OCI-LY3 (cell line): ENCODE measurements around the gene SPPL3.

Experiments used
- H2AFZ ChIP-seq: fragments of 200-600, 300-600 bp; shearing (Covaris generic); 2 replicates; pipeline ENCODE4 v1.6.0; 2014; ENCODE audit warnings: antibody characterized with exemption, low read depth, low read length
- H3K27ac ChIP-seq: fragments of 200-600, 300-600 bp; sonication (generic); 2 replicates; pipeline ENCODE4 v1.5.1; 2014; ENCODE audit warnings: mild to moderate bottlenecking, low read length, moderate library complexity, mixed read lengths
- H3K27me3 ChIP-seq: fragments of 200-600, 300-600 bp; sonication (generic); 2 replicates; pipeline ENCODE4 v1.6.1; 2014; ENCODE audit warnings: low read depth, low read length, mixed read lengths
- H3K36me3 ChIP-seq: fragments of 200-600, 300-600 bp; sonication (generic); replicated peaks from 2 replicates; pipeline ENCODE3; 2014; ENCODE audit warnings: low read depth, low read length, mixed read lengths
- H3K4me1 ChIP-seq: fragments of 300-600, 200-600 bp; sonication (generic); 2 replicates; pipeline ENCODE4 v1.6.1; 2014; ENCODE audit warnings: low read length, mixed read lengths
- H3K4me2 ChIP-seq: fragments of 200-600, 300-600 bp; sonication (generic); 2 replicates; pipeline ENCODE4 v1.6.1; 2014; ENCODE audit warnings: low read length, mixed read lengths
- H3K4me3 ChIP-seq: fragments of 300-600, 200-600 bp; sonication (generic); 2 replicates; pipeline ENCODE4 v1.5.1; 2014; ENCODE audit warnings: antibody characterized with exemption, mild to moderate bottlenecking, low read length, moderate library complexity
- H3K79me2 ChIP-seq: fragments of 300-600, 200-600 bp; shearing (Covaris generic); 2 replicates; pipeline ENCODE4 v1.6.1; 2014; ENCODE audit warnings: mild to moderate bottlenecking, low read length, mixed read lengths
- H3K9ac ChIP-seq: fragments of 300-600, 200-600 bp; shearing (Covaris generic); 2 replicates; pipeline ENCODE4 v1.6.0; 2014; ENCODE audit warnings: mild to moderate bottlenecking, low read length, moderate library complexity
- H3K9me3 ChIP-seq: fragments of 200-600, 300-600 bp; shearing (Covaris generic); 2 replicates; pipeline ENCODE4 v1.6.1; 2014; ENCODE audit warnings: low read length, mixed read lengths; ENCODE audit not compliant: insufficient read depth
- H4K20me1 ChIP-seq: fragments of 200-600, 300-600 bp; sonication (generic); 2 replicates; pipeline ENCODE4 v1.6.1; 2016; ENCODE audit warnings: low read length, mixed read lengths; ENCODE audit not compliant: insufficient read depth
- EZH2phosphoT487 ChIP-seq: fragments of 200-600 bp; shearing (Covaris generic); IDR thresholded peaks from 2 replicates; pipeline ENCODE4 v1.6.1; 2018; ENCODE audit warnings: antibody characterized with exemption, mixed run types, low read depth
- TF ChIP-seq, protein P1 (sequence below): fragments of 200-600, 300-600 bp; sonication (generic); IDR thresholded peaks from 2 replicates; pipeline ENCODE4 v1.5.1; 2014; ENCODE audit warnings: antibody characterized with exemption, low read length, low read depth

Gene SPPL3

GRCh38 chr12:120928864-120929652 is 24.9 kb upstream of the SPPL3 start:
- Histone ChIP-seq H3K27me3 (no peaks in the 10 kb centered on the region), H3K79me2 (no peaks in the 10 kb centered on the region), H3K9ac (no peak overlapping the region), H3K4me3 (no peak overlapping the region), H3K9me3 (no peaks in the 10 kb centered on the region), H3K27ac (no peak overlapping the region), H3K36me3 (no peaks in the 10 kb centered on the region), H4K20me1 (no peaks in the 10 kb centered on the region), H2AFZ (no peak overlapping the region), H3K4me2 (no peak overlapping the region), H3K4me1 (no peaks in the 10 kb centered on the region)
- no peak for TF ChIP-seq EZH2phosphoT487
- TF ChIP-seq, protein P1, sequence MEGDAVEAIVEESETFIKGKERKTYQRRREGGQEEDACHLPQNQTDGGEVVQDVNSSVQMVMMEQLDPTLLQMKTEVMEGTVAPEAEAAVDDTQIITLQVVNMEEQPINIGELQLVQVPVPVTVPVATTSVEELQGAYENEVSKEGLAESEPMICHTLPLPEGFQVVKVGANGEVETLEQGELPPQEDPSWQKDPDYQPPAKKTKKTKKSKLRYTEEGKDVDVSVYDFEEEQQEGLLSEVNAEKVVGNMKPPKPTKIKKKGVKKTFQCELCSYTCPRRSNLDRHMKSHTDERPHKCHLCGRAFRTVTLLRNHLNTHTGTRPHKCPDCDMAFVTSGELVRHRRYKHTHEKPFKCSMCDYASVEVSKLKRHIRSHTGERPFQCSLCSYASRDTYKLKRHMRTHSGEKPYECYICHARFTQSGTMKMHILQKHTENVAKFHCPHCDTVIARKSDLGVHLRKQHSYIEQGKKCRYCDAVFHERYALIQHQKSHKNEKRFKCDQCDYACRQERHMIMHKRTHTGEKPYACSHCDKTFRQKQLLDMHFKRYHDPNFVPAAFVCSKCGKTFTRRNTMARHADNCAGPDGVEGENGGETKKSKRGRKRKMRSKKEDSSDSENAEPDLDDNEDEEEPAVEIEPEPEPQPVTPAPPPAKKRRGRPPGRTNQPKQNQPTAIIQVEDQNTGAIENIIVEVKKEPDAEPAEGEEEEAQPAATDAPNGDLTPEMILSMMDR = no peak

DNA sequence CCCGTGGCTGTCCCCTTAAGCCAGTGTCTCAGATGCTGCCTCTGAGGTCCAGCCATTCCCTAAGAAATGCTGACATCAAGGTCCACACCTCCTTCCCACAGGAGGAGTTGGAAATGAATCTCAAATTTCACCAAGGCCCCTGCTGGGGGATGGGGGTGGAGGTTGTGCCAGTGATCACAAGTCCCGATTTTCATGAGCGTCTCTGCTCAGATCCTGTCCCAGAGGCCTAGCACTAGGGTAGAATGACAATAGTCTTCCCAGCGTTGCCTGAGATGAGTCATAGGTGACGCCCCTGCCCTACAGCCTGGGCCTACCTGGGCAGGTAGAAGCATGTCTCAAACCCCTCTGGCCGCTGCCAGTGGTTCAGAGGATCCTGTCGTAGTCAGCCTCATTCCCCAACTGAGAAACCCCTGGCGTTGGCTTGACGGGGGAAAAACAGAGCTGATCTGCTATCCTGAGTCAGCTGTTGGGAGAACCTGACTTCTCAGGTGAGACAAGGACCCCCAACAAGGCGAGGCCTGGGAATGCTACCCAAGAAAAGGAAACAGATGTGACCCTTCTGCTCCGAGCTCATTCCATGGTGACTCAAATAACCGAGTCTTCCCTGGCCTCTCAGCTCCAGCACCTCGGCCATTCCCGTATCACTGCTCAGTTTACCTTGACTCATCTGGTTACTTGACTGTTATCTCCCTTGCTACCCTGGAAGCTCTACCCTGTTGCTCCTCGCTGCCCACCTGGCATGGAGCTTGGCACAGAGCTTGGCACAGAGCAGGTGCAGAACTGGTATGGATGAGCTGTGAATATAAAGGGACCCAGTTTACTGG is 21.8 kb upstream of the SPPL3 start:
- H3K4me2 ChIP-seq = no peak overlapping the region
- H3K27me3 ChIP-seq = no peaks in the 10 kb centered on the region
- no peak overlapping the region for H3K27ac ChIP-seq
- TF ChIP-seq, protein P1 = no peak
- TF ChIP-seq EZH2phosphoT487 = no peak
- H3K9ac ChIP-seq = no peak overlapping the region
- H3K4me1 ChIP-seq = no peaks in the 10 kb centered on the region
- H3K4me3 ChIP-seq = no peak overlapping the region
- no peaks in the 10 kb centered on the region for H4K20me1 ChIP-seq
- no peaks in the 10 kb centered on the region for H3K9me3 ChIP-seq
- no peaks in the 10 kb centered on the region for H3K79me2 ChIP-seq
- H3K36me3 ChIP-seq = no peaks in the 10 kb centered on the region
- H2AFZ ChIP-seq = no peak overlapping the region

DNA sequence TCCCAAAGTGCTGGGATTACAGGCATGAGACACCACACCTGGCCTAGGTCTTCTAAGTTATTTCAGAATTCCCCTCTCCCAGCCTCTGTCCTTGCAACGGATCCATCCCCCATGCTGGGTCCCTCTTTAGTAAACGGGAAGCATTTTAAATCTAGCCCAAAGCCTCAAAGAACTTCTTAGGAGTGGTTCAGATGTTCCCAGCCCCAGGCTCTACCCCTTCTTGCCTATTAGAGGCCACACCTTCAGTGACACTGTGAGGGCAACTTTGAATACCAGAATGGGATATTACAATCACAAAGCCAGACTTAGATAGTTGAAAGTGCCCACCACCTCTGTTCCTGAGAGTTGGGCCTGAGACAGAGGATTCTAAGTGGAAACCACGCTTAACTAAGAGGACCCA is 18.1 kb upstream of the SPPL3 start:
- H3K27ac ChIP-seq = no peak overlapping the region
- H3K36me3 ChIP-seq = no peaks in the 10 kb centered on the region
- no peaks in the 10 kb centered on the region for H4K20me1 ChIP-seq
- H3K4me2 ChIP-seq = no peak overlapping the region
- peaks cover 7% of the 10 kb centered on the region for H3K9me3 ChIP-seq
- H3K4me3 ChIP-seq = no peak overlapping the region
- no peaks in the 10 kb centered on the region for H3K79me2 ChIP-seq
- no peaks in the 10 kb centered on the region for H3K4me1 ChIP-seq
- H3K9ac ChIP-seq = no peak overlapping the region
- no peaks in the 10 kb centered on the region for H3K27me3 ChIP-seq
- no peak for TF ChIP-seq EZH2phosphoT487
- TF ChIP-seq, protein P1 = no peak
- H2AFZ ChIP-seq = no peak overlapping the region

DNA sequence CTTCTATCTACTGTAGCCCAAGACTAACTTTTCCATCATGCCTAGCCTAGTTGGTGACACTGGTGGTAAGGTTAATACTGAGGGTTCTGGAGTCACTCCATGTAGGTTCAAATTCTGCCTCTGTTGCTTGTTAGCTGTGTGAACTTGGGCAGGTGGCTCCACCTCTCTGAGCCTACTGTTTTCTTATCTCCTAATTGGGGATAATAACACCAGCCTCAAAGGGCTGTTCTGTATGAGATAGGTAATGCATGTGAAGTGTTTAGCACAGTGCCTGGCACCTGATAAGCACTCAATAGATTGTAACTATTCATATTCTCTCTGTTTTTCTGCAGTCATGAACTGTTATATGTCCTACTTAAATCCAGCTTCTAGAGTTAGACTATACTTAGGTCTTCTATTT is 17.5 kb upstream of the SPPL3 start:
- Histone ChIP-seq H3K9me3 (peaks cover 10% of the 10 kb centered on the region), H3K27me3 (no peaks in the 10 kb centered on the region), H3K4me2 (no peak overlapping the region), H3K36me3 (no peaks in the 10 kb centered on the region), H2AFZ (no peak overlapping the region), H3K27ac (no peak overlapping the region), H3K79me2 (no peaks in the 10 kb centered on the region), H3K9ac (no peak overlapping the region), H3K4me3 (no peak overlapping the region), H3K4me1 (no peaks in the 10 kb centered on the region), H4K20me1 (no peaks in the 10 kb centered on the region)
- TF ChIP-seq EZH2phosphoT487 = no peak
- TF ChIP-seq, protein P1 = no peak
